SK-N-SH (cell line): ENCODE data around the gene NCAN. TPM values are rescaled to one million over a fixed set of nuclear protein-coding genes. Genes with fewer than 3 reads are reported as not detected.

Experiments
- CTCF ChIA-PET: fragments of 300-600, 350-600 bp; formaldehyde crosslinking; extraction: SDS; loops from one replicate; lab custom pipeline; 2021; lab: Yijun Ruan, JAX
- POLR2A ChIA-PET: fragments of 350-600 bp; sonication (Branson Sonifier 250); formaldehyde crosslinking; extraction: SDS; loops from one replicate; lab custom pipeline; 2020; ENCODE audit warnings: antibody characterized with exemption, inconsistent platforms; lab: Yijun Ruan, JAX
- DNase-seq: peaks from one replicate; pipeline ENCODE4 v3.0.0; 2012
- H2AFZ ChIP-seq: fragments of 200-600 bp; sonication (generic); 2 replicates; pipeline ENCODE4 v1.8.1; 2016; ENCODE audit warnings: antibody characterized with exemption, mild to moderate bottlenecking, low read depth
- H3F3A ChIP-seq: fragments of 200-600 bp; sonication (generic); replicated peaks from 2 replicates; pipeline ENCODE3; 2016; ENCODE audit warnings: antibody characterized with exemption, mild to moderate bottlenecking; ENCODE audit not compliant: insufficient read depth
- H3K27ac ChIP-seq, 2 experiments: fragments of 200-500 bp in 1 of 2; fragments of 200-600 bp in 1 of 2; sonication (Bioruptor generic) in 1 of 2; sonication (generic), shearing (Covaris generic) in 1 of 2; 2 replicates each; pipeline versions ENCODE4 v1.5.1 to v1.6.1; 2014 to 2016; ENCODE audit warnings: low read depth in 2 of 2, inconsistent platforms in 1 of 2, low read length in 1 of 2, mild to moderate bottlenecking in 1 of 2, mixed read lengths in 1 of 2
- H3K27me3 ChIP-seq: fragments of 200-600 bp; sonication (generic), shearing (Covaris generic); 2 replicates; pipeline ENCODE4 v1.6.1; 2016; ENCODE audit warnings: mixed run types; ENCODE audit not compliant: insufficient read depth
- H3K36me3 ChIP-seq, 2 experiments: fragments of 200-500 bp in 1 of 2; fragments of 200-600 bp in 1 of 2; sonication (Bioruptor generic) in 1 of 2; sonication (generic) in 1 of 2; replicated peaks in 1 of 2; 2 replicates each; pipeline versions ENCODE3 to v1.5.1; 2014 to 2016; ENCODE audit warnings: low read length in 1 of 2, mild to moderate bottlenecking in 1 of 2; ENCODE audit not compliant: insufficient read depth in 2 of 2, control insufficient read depth in 1 of 2
- H3K4me1 ChIP-seq, 2 experiments: fragments of 200-500 bp in 1 of 2; fragments of 200-600 bp in 1 of 2; sonication (Bioruptor generic) in 1 of 2; sonication (generic), shearing (Covaris generic) in 1 of 2; 2 replicates each; pipeline versions ENCODE4 v1.5.1 to v1.6.1; 2014 to 2016; ENCODE audit warnings: low read depth in 1 of 2, low read length in 1 of 2, mixed run types in 1 of 2; ENCODE audit not compliant: insufficient read depth in 2 of 2, control insufficient read depth in 1 of 2
- H3K4me2 ChIP-seq: fragments of 200-600 bp; sonication (generic), shearing (Covaris generic); 2 replicates; pipeline ENCODE4 v1.6.1; 2017; ENCODE audit warnings: mixed run types
- H3K4me3 ChIP-seq, 2 experiments: fragments of 200-500 bp in 1 of 2; fragments of 200-600 bp in 1 of 2; sonication (Bioruptor generic) in 1 of 2; sonication (generic), shearing (Covaris generic) in 1 of 2; 2 replicates each; pipeline versions ENCODE4 v1.5.1 to v1.8.1; 2014 to 2016; ENCODE audit warnings: low read depth in 2 of 2, inconsistent platforms in 1 of 2, low read length in 1 of 2, mild to moderate bottlenecking in 1 of 2, mixed read lengths in 1 of 2, moderate library complexity in 1 of 2
- H3K79me2 ChIP-seq: fragments of 200-600 bp; sonication (generic); 2 replicates; pipeline ENCODE4 v1.8.1; 2017; ENCODE audit warnings: mild to moderate bottlenecking; ENCODE audit not compliant: insufficient read depth
- H3K9ac ChIP-seq: fragments of 200-600 bp; sonication (generic); 2 replicates; pipeline ENCODE4 v1.6.1; 2017; ENCODE audit warnings: mixed run types
- H3K9me2 ChIP-seq: fragments of 200-600 bp; sonication (generic); 2 replicates; pipeline ENCODE4 v1.6.1; 2017; ENCODE audit warnings: mixed run types
- H3K9me3 ChIP-seq: fragments of 200-600 bp; sonication (generic); 2 replicates; pipeline ENCODE4 v1.6.1; 2017; ENCODE audit warnings: mixed run types, mild to moderate bottlenecking, moderate library complexity
- H4K20me1 ChIP-seq: fragments of 200-600 bp; sonication (generic); 2 replicates; pipeline ENCODE4 v1.6.1; 2017; ENCODE audit warnings: mild to moderate bottlenecking, mixed run types; ENCODE audit not compliant: insufficient read depth
- CHD2 ChIP-seq: fragments of 150-350 bp; IDR thresholded peaks from 2 replicates; pipeline ENCODE4 v1.6.1; 2018; ENCODE audit warnings: low read length; ENCODE audit not compliant: partially characterized antibody
- CTCF ChIP-seq: fragments of 200-600 bp; sonication (generic); IDR thresholded peaks from 2 replicates; pipeline ENCODE4 v1.6.1; 2017; ENCODE audit warnings: antibody characterized with exemption, mild to moderate bottlenecking, moderate library complexity
- FOXJ3 ChIP-seq: sonication (generic); formaldehyde crosslinking; IDR thresholded peaks from 2 replicates; pipeline ENCODE4 v1.5.1; 2020; ENCODE audit warnings: mild to moderate bottlenecking, missing genetic modification reagents
- FOXM1 ChIP-seq: IDR thresholded peaks from 2 replicates; pipeline ENCODE4 v1.4.0; 2012; ENCODE audit warnings: low read depth, mild to moderate bottlenecking
- GATA2 ChIP-seq: sonication (generic); formaldehyde crosslinking; IDR thresholded peaks from 2 replicates; pipeline ENCODE4 v1.5.0; 2020; ENCODE audit warnings: mild to moderate bottlenecking, missing genetic modification reagents
- IRF3 ChIP-seq: fragments of 150-350 bp; IDR thresholded peaks from 2 replicates; pipeline ENCODE4 v1.6.1; 2016; ENCODE audit warnings: mild to moderate bottlenecking, low read depth, low read length
- MAX ChIP-seq: IDR thresholded peaks from 2 replicates; pipeline ENCODE4 v1.4.0; 2012; ENCODE audit warnings: low read depth
- MEF2A ChIP-seq: IDR thresholded peaks from 2 replicates; pipeline ENCODE4 v1.4.0; 2012; ENCODE audit warnings: low read depth, borderline replicate concordance
- MXI1 ChIP-seq: IDR thresholded peaks from 2 replicates; pipeline ENCODE4 v1.6.1; 2012; ENCODE audit warnings: mild to moderate bottlenecking, low read depth, low read length, improper control_type of control experiment
- NRF1 ChIP-seq: IDR thresholded peaks from 2 replicates; pipeline ENCODE4 v1.6.1; 2012; ENCODE audit warnings: low read depth, mild to moderate bottlenecking, low read length
- POLR2AphosphoS5 ChIP-seq: IDR thresholded peaks from 2 replicates; pipeline ENCODE4 v1.6.1; 2012; ENCODE audit warnings: low read depth, low read length
- RCOR1 ChIP-seq: fragments of 150-350 bp; IDR thresholded peaks from 2 replicates; pipeline ENCODE4 v1.6.1; 2017; ENCODE audit warnings: antibody characterized with exemption, low read length
- RXRA ChIP-seq: IDR thresholded peaks from 2 replicates; pipeline ENCODE4 v1.4.0; 2012; ENCODE audit warnings: low read depth, mild to moderate bottlenecking, borderline replicate concordance
- SMC3 ChIP-seq: IDR thresholded peaks from 2 replicates; pipeline ENCODE4 v1.6.1; 2012; ENCODE audit warnings: low read depth, low read length, improper control_type of control experiment
- TAF1 ChIP-seq: IDR thresholded peaks from 2 replicates; pipeline ENCODE4 v1.6.1; 2012; ENCODE audit warnings: low read depth, mild to moderate bottlenecking, low read length, moderate library complexity, borderline replicate concordance
- TCF12 ChIP-seq: IDR thresholded peaks from 2 replicates; pipeline ENCODE4 v1.4.0; 2012
- TEAD4 ChIP-seq: IDR thresholded peaks from 2 replicates; pipeline ENCODE4 v1.4.0; 2012; ENCODE audit warnings: mild to moderate bottlenecking, borderline replicate concordance; ENCODE audit not compliant: insufficient read depth
- USF1 ChIP-seq: IDR thresholded peaks from 2 replicates; pipeline ENCODE4 v1.4.0; 2012; ENCODE audit warnings: low read depth, borderline replicate concordance
- USF2 ChIP-seq: fragments of 150-350 bp; IDR thresholded peaks from 2 replicates; pipeline ENCODE4 v1.6.1; 2017; ENCODE audit warnings: antibody characterized with exemption, low read length, low read depth, borderline replicate concordance
- YY1 ChIP-seq: IDR thresholded peaks from 2 replicates; pipeline ENCODE4 v1.4.0; 2012; ENCODE audit warnings: low read depth, mild to moderate bottlenecking
- WGBS: methylation state at CpG from one replicate; pipeline ENCODE4 v1.1.6; 2017; ENCODE audit warnings: low lambda C conversion rate; 5-methylcytosine and 5-hydroxymethylcytosine counted together
- polyA plus RNA-seq, 3 experiments: library from polyadenylated mRNA; depleted of rRNA; stranded (reverse); fragments of >200 nt; gene quantifications; 2 replicates each; pipeline ENCODE4 v1.2.3, GENCODE V29; 2012

The NCAN gene
- polyA plus RNA-seq, 1 of the 3 experiments (the other 2 are of a cell fraction) = 0.03 TPM

- TF ChIP-seq MEF2A (no peak), TAF1 (no peak)
These were observed 27.9 kb downstream of the NCAN start (continued) for GRCh38 chr19:19239675-19240074.

- Histone ChIP-seq H3K27me3 (no peaks in the 10 kb centered on the region), H3F3A (no peaks in the 10 kb centered on the region), H3K9ac (no peak overlapping the region), H3K4me2 (no peak overlapping the region), H3K79me2 (no peaks in the 10 kb centered on the region), H3K9me2 (no peaks in the 10 kb centered on the region), H2AFZ (no peak overlapping the region), H3K36me3 (no peaks in the 10 kb centered on the region), H3K9me3 (no peaks in the 10 kb centered on the region), H3K4me1 (no peaks in the 10 kb centered on the region), H3K4me3 (no peak overlapping the region), H4K20me1 (no peaks in the 10 kb centered on the region), H3K27ac (no peak overlapping the region)
- DNase-seq = no peak
- no peak for TF ChIP-seq TEAD4
- TF ChIP-seq USF2 = no peak
- no peak for TF ChIP-seq YY1
- TF ChIP-seq TCF12 = no peak
- no peak for TF ChIP-seq CTCF
- TF ChIP-seq GATA2 (CRISPR knock-in tag) = no peak
- TF ChIP-seq FOXJ3 (CRISPR knock-in tag) = no peak
- no peak for TF ChIP-seq SMC3
- ChIA-PET POLR2A (no interaction called here), CTCF (interaction anchor here (2.0 kb wide), 1 partner anchor 66 kb away, joined by 4 read pairs; no protein-coding TSS in a partner anchor)
- 73% methylated on average over 8 of the region's 9 CpGs for WGBS
These were observed 28.7 kb downstream of the NCAN start for GRCh38 chr19:19240476-19240875.

- no peak overlapping the region for H3K4me3 ChIP-seq
- no peak overlapping the region for H3K9ac ChIP-seq
- H3K9me3 ChIP-seq = no peaks in the 10 kb centered on the region
- 34% methylated on average over 5 of the region's 5 CpGs for WGBS
- H3K27ac ChIP-seq = no peak overlapping the region
- H3K9me2 ChIP-seq = no peaks in the 10 kb centered on the region
- DNase-seq = no peak
- ChIA-PET POLR2A (no interaction called here), CTCF (no interaction called here)
- H3K36me3 ChIP-seq = no peaks in the 10 kb centered on the region
- H3K79me2 ChIP-seq = no peaks in the 10 kb centered on the region
- H2AFZ ChIP-seq = no peak overlapping the region
- no peak overlapping the region for H3K4me2 ChIP-seq
- H3K27me3 ChIP-seq = 0 out of 2 replicates have a peak, but pooled peaks cover 6% of the 10 kb centered on the region
- TF ChIP-seq MEF2A = no peak
- TF ChIP-seq POLR2AphosphoS5 = no peak
- no peak for TF ChIP-seq TCF12
- TF ChIP-seq RCOR1 = no peak
- TF ChIP-seq IRF3 = no peak
- TF ChIP-seq YY1 = no peak
- no peak for TF ChIP-seq MXI1
- no peak for TF ChIP-seq USF1
- no peak for TF ChIP-seq MAX
- TF ChIP-seq SMC3 = no peak
- no peak for TF ChIP-seq CHD2
- TF ChIP-seq FOXM1 = no peak
- no peak for TF ChIP-seq TAF1
- no peak for TF ChIP-seq RXRA
- no peak for TF ChIP-seq GATA2 (CRISPR knock-in tag)
- TF ChIP-seq NRF1 = no peak
- no peaks in the 10 kb centered on the region for H4K20me1 ChIP-seq
- no peaks in the 10 kb centered on the region for H3F3A ChIP-seq
- no peaks in the 10 kb centered on the region for H3K4me1 ChIP-seq
These were observed 38.5 kb downstream of the NCAN start for GRCh38 chr19:19250196-19250801.
